ENCODE measurements around the gene LRRFIP1.
"Not testable (repeated sequence)": the region's sequence is repeated elsewhere in the genome, so short reads cannot be mapped to it uniquely, and the experiment has no call there.

Gene LRRFIP1

GRCh38 chr2:237596520-237597195 lies 30.7 kb upstream of the LRRFIP1 start:
- no peak for DNase-seq (ENCODE audit: low spot score)

DNA sequence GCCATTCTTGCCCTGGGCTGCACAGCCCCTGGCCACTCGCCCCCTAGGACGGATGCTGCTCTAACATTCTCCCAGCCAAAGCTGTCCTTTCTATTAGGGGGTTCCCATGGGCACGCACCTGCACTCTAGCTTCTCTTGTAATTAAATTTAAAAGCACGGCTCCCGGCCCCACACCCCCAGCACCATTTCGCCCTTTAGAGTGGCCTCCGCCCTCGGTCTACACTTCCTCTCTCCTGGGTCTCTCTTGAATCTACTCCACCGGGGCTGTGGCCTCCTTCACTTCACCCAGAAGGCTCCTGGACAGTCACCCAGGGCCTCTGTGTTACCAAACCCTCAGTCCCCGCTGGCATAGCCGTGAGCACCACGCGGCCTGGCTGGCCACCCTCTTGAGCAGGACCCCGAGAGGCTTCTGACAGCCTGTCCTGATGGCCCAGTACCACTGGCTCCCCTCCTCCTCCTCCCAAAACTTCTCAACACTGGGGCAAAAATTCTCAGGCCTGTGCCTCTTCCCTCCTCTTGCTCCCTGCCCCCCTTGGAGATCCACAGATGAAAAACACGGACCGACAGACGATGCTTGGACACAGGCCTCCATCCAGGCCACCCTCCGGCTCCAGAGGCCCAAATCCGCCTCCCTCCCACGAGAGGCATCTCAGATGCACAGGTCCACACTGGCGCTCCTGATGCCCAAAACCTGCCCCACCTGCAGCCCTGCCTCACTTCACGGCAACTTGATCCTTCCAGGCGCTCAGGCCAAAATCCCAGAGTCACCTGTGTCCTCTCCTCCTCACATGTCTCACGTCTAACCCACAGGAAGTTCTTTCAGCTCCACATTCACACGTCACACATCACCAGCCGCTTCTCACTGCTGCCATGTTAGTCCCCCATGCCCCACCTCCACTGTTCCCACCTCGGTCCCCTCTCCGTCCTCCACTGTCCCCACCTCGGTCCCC lies 29.9 kb upstream of the LRRFIP1 start:
- no peak for DNase-seq (ENCODE audit: low spot score)

DNA sequence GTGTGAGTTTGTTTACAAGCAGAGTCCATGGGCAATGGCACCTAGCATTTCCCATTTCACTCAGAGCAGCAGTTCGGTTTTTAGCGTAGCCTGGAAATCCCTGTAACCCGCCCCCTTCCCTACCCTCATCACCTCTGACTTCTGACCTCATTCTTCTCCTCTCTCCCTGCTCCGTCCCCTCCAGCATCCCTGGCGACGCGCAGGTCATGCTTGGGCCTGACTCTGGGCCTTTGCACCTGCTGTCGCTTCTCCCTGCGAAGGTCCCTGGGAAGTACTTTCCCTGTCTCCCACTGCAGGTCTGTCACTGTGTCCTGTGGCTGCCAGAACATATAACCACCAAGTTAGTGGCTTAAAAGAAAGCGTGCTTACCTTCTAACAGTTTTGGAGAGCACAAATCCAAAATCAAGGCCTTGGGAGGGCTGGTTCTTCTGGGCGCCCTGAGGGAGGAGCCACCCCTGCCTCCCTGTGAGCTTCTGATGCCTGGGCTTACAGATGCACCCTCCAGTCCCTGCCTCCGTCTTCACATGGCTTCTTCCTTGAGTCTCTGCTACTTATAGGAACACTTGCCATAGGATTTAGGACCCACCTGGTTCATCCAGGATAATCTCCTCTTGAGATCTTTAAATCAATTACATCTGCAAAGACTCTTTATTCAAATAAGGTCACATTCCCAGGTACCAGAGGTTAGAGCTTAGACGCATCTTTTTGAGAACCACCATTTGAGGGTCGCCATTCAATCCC lies 28.7 kb upstream of the LRRFIP1 start:
- DNase-seq (ENCODE audit: low spot score), result no peak

DNA sequence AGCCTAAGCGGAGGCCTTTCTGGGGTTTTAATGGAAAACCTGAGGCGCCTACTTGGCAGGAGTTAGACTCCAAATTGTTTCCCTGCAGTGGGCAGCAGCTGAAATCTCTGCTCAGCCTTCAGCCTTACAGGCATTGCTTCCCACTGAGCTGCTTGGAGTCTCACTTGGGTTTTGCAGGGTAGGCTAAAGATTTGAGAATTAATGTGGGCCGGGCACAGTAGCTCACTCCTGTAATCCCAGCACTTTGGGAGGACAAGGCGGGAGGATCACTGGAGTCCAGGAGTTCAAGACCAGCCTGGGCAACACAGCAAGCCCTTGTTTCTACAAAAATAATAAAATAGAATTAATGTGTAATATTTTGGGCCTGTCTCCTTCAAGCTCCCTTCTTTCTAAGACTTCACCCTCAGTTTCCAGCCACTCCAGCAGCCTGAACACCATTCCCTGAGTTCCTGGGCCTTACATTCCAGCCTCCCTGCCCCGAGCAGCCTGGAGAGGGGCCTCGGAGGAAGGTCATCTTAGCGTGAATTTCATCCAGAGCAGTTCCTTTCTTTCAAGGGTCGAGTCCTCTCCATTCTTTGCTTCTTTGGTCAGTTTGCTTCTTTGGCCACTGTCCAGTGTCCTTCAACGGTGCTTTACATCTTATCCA lies 27.8 kb upstream of the LRRFIP1 start:
- no peak for DNase-seq (ENCODE audit: low spot score)

GRCh38 chr2:237600205-237600846 lies 27.1 kb upstream of the LRRFIP1 start:
- no peak for DNase-seq (ENCODE audit: low spot score)

DNA sequence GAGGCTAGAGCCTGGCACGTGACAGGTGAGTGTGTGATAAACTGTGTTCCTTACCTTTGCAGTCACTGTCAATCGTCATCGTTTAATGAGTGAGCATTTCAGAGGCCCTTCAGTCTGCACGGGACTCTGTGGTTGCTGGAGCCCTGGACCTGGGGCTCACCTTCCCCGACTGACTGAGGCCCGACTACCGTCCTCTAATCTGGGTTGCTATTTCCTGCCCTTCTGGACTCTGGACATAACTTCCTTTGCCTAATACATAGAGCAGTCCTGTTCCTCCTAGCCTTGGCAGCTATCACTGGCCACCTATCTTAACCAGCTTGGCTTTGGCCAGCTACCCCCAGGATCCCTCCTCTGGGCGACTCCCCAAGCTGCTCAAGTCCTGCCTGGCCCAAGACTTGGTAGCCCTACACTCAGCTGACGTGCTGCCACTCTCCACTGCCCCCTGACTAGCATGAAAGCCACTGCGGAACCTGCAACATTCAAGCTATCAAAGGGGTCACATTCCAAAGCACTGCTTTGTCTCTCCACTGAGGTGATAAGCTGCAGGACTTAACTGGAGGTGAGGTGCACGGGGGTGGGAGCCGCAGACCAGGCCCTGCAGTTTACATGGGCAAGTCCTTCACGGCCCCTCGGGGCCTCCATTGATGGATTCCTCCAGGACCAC lies 25.8 kb upstream of the LRRFIP1 start:
- no peak for DNase-seq (ENCODE audit: low spot score)

DNA sequence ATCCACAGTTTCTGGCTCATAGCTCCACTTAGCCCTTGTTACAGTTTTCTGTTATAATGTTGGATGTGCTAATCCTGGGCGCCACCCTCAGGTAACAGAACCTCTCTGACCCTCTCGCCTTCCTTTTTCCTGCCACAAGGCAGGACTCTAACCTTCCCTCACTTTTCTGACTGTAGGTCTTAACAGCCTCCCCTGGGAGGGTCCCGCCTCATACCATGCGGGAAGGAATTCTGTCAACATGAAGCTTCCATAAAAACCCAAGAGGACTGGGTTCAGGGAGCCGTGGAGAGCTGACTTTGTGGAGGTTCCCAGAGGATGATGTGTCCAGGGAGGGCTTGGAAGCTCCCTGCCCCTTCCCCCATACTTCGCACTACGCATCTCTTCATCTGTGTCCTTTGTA lies 25.0 kb upstream of the LRRFIP1 start:
- no peak for DNase-seq (ENCODE audit: low spot score)

GRCh38 chr2:237603049-237603717 lies 24.2 kb upstream of the LRRFIP1 start:
- DNase-seq (ENCODE audit: low spot score), result no peak

DNA sequence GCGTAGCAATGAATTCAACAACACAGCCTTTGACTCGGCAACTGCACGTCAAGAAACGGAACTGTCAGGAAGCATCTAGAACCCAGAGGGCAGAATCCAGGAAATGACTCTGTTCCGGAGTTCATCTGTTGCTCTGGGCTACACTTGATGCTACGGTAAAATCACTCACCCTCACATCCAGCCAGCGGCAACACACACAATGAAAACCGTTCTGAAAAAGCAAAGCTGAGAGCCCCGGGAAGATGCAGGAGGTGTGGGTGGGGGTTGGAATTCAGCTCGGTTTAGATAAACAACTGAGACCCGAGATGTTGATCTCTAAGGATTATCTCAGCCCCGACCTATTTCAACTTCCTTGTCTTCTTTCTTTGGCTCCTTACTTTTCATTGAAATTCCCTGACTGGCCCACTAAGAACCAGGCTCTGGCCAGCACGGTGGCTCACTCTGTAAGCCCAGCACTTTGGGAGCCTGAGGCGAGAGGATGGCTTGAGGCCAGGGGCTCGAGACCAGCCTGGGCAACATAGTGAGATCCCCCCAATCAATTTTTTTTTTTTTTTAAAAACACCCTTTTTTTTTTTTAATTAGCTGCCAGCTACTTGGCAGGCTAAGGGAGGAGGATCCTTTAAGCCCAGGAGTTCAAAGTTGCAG lies 23.5 kb upstream of the LRRFIP1 start:
- peak; percentile 51 for DNase-seq (ENCODE audit: low spot score)

DNA sequence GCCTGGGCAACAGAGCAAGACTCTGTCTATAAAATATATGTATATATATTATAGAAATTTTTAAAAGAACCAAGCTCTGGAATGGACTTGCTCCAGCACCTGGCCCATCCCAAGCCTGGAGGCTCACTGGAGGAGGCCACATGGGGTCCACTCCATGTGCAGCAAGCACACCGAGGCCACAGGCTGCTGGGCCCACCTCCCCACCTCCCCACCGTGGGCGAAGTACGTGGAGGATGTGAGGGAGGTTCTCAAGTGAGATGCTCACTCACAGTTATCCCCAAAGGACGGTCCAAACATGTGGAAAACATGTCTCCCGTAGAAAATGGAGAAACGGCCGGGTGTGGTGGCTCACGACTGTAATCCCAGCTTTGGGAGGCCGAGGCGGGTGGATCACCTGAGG lies 23.0 kb upstream of the LRRFIP1 start:
- no peak for DNase-seq (ENCODE audit: low spot score)

- no peak for DNase-seq (ENCODE audit: low spot score)
Measured at GRCh38 chr2:237604960-237605359, 22.4 kb upstream of the LRRFIP1 start.

DNA sequence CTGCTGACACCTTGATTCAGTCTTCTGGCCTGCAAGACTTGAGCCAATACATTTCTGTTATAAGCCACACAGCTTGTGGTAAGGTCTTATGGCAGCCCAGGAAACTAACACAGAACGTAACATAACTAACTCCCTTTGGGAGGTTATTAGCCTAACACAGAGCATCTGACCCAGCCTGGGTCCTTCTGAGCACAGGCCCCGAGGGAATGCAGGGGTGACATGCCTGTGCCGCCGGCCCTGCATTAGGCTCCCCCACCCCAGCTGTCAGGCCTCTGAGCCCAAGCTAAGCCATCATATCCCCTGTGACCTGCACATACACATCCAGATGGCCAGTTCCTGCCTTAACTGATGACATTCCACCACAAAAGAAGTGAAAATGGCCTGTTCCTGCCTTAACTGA lies 20.9 kb upstream of the LRRFIP1 start:
- not testable (repeated sequence) for DNase-seq (ENCODE audit: low spot score)

DNA sequence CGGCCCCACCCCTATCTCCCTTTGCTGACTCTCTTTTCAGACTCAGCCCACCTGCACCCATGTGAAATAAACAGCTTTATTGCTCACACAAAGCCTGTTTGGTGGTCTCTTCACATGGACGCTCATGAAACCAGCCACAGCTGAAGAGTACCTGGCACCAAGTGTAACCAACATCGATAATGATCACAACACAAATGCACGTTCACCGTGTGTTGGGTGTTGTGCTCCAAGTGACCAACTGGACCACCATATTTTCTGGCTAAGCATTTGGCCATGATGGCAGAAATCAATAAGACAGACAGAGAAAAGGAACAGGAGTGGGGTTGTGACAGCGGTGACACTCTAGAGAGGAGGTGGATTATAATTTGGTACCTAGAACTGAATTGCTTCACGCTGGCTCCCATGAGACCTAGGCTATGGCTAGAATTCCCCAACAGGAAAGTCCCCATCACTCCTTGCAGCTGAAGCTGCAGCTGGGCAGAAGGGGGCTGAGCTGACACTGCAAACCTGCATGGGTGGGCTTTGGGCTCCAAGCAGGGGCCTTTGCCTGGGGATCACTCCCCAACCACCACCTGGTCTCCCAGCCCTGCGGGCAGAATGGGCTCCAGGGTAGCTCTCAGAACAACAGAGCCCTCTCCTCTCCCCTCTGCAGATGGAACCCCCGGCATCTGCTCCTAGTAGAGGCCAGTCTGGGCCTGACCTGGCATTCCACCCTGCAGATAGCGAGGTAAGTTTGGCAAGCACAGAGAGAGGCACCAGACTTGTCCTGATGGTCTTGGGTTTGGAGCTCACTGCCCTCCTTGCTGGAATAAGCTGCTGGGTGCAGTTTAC lies 14.6 kb upstream of the LRRFIP1 start:
- DNase-seq (ENCODE audit: low spot score), result no peak

DNA sequence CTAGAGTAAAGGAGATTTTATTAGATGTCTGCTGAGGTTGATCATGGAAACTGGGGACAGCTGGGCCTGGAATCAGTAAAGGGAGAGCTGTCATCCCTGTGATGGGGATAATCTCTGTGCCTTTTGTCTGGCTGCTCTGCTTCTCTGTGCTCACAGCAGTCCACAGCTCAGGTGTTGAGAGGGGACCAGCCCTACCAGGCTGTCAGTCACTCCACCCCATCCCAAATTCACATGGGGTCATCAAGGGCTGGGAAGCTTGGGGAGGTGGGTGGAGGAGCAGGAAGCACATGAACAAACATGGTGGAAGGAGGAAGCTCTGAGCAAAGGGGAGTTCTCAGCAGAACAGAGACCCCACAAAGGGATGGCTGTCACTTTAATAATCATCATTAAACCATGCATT lies 13.7 kb upstream of the LRRFIP1 start:
- no peak for DNase-seq (ENCODE audit: low spot score)

DNA sequence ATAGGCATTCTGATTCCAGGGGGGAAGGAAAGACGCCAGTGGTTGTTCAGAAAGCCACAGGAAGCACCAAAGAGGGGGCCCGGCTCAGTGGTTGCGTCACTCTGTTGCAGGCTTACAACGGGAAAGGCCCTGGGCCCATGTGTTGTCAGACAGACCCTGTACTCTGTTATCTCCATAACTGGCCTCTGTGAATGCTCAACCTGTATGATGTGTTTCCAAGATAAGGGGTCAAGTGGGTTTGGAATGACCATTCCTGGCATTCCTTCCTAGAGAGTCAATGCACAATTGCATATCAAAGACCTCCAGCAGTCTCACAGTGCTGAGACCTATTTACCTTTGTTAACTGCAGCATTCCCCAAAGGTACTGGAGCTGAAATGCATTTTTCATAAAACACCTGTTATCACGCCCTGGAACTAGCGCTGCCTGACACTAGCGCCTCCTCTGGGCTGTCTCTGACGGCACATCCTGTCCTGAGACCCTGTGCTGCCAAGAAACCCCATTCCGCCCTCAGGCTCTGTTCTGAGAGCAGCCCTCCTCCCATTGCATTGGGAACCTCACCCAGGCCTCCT lies 13.2 kb upstream of the LRRFIP1 start:
- DNase-seq (ENCODE audit: low spot score), result no peak

DNA sequence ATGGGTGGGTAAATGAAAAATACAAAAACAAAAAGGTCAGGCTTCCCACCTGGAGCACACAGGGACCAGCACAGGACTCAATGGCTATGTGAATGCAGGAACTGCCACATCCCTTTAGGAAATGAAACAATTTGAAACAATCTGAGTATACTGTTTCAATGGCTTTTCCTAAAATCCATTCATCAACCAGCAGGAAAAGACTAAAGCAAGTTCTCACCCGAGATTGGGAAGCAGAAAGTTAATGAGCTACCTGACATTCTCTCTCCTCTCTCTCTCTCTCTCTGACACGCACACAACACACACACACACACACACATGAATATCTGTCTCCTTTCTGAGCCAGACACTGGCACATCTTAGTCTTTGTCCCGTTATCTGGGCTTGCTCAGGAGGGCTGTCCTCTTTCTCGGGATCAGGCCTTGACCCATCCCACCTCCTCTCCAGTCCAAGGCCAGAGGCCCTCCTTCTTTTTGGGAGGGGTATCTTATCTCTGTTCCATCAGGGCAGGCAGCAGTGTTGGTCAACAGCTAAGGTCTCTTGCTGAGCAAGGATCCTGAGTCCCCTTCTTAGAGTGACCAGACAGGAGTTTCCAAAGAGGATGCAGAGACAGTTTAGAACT lies 11.6 kb upstream of the LRRFIP1 start:
- no peak for DNase-seq (ENCODE audit: low spot score)

DNA sequence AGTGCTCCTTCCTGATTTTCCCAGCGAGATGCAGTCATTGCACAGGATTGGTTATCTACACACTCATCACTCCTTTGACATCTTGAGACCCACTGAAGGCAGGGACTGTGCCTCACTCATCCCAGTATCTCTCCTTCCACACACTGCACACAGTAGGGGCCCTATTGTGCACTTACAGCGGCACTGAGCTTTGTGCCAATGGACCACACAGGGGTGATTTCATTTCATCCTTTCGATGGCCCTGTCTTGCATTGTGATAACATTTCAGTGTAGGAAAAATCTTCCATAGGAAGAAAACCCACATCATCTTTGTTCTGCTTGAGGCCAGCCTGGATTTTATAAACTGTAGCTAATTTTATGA lies 11.0 kb upstream of the LRRFIP1 start:
- DNase-seq (ENCODE audit: low spot score), result no peak

Measured in activated CD4-positive, alpha-beta T cell treated with anti-CD3 and anti-CD28 coated beads, Interleukin-2, Interleukin-4, amounts not matched to agents 100 ng/mL and 50 ng/mL, durations not matched to agents 16 hours and 8 hours (primary cell).